MM.1S (cell line): ENCODE results near the gene DNMT3A.

Experiments
- EZH2 ChIP-seq: fragments of 300-600 bp; sonication (generic); optimal IDR thresholded peaks from 2 replicates; pipeline ENCODE3; 2017; ENCODE audit warnings: low read depth, mild to moderate bottlenecking, antibody characterized with exemption, low read length, mixed read lengths
- EZH2phosphoT487 ChIP-seq: fragments of 300-600 bp; sonication (generic); IDR thresholded peaks from 2 replicates; pipeline ENCODE4 v1.6.1; 2018; ENCODE audit warnings: antibody characterized with exemption, low read length
- TF ChIP-seq, protein P1 (sequence below): fragments of 300-600 bp; sonication (generic); IDR thresholded peaks from 2 replicates; pipeline ENCODE4 v1.5.1; 2016; ENCODE audit warnings: antibody characterized with exemption, low read length, mixed read lengths

DNA sequence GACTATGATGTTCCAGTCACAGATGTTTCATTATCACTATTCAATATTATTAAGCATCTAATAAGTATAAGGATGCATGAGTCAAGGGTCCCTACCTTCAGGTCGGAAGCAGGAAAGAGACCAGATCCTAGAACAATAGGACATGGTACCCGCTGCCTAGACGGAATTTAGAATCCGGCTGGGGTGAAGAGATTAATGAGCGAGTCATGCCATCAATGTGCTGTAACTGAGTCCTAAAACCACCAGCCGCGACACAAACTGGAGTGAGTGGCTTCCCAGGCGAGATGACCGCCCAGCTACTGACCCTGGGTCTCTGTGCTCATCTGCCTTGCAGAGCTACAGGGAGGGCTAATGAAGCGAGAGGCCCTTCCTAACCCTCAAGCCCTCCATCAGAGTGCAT, 73.6 kb downstream of the DNMT3A start:
- TF ChIP-seq, protein P1, sequence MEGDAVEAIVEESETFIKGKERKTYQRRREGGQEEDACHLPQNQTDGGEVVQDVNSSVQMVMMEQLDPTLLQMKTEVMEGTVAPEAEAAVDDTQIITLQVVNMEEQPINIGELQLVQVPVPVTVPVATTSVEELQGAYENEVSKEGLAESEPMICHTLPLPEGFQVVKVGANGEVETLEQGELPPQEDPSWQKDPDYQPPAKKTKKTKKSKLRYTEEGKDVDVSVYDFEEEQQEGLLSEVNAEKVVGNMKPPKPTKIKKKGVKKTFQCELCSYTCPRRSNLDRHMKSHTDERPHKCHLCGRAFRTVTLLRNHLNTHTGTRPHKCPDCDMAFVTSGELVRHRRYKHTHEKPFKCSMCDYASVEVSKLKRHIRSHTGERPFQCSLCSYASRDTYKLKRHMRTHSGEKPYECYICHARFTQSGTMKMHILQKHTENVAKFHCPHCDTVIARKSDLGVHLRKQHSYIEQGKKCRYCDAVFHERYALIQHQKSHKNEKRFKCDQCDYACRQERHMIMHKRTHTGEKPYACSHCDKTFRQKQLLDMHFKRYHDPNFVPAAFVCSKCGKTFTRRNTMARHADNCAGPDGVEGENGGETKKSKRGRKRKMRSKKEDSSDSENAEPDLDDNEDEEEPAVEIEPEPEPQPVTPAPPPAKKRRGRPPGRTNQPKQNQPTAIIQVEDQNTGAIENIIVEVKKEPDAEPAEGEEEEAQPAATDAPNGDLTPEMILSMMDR, result no peak
- no peak for TF ChIP-seq EZH2phosphoT487
- TF ChIP-seq EZH2, result no peak
